SK-N-SH (cell line): ENCODE data around the gene FECH. TPM values are rescaled to one million over a fixed set of nuclear protein-coding genes. Genes with fewer than 3 reads are reported as not detected.

Experiments
- CTCF ChIA-PET: fragments of 300-600, 350-600 bp; formaldehyde crosslinking; extraction: SDS; loops from one replicate; lab custom pipeline; 2021; lab: Yijun Ruan, JAX
- POLR2A ChIA-PET: fragments of 350-600 bp; sonication (Branson Sonifier 250); formaldehyde crosslinking; extraction: SDS; loops from one replicate; lab custom pipeline; 2020; ENCODE audit warnings: antibody characterized with exemption, inconsistent platforms; lab: Yijun Ruan, JAX
- DNase-seq: peaks from one replicate; pipeline ENCODE4 v3.0.0; 2012
- H2AFZ ChIP-seq: fragments of 200-600 bp; sonication (generic); 2 replicates; pipeline ENCODE4 v1.8.1; 2016; ENCODE audit warnings: antibody characterized with exemption, mild to moderate bottlenecking, low read depth
- H3F3A ChIP-seq: fragments of 200-600 bp; sonication (generic); replicated peaks from 2 replicates; pipeline ENCODE3; 2016; ENCODE audit warnings: antibody characterized with exemption, mild to moderate bottlenecking; ENCODE audit not compliant: insufficient read depth
- H3K27ac ChIP-seq, 2 experiments: fragments of 200-500 bp in 1 of 2; fragments of 200-600 bp in 1 of 2; sonication (Bioruptor generic) in 1 of 2; sonication (generic), shearing (Covaris generic) in 1 of 2; 2 replicates each; pipeline versions ENCODE4 v1.5.1 to v1.6.1; 2014 to 2016; ENCODE audit warnings: low read depth in 2 of 2, inconsistent platforms in 1 of 2, low read length in 1 of 2, mild to moderate bottlenecking in 1 of 2, mixed read lengths in 1 of 2
- H3K27me3 ChIP-seq: fragments of 200-600 bp; sonication (generic), shearing (Covaris generic); 2 replicates; pipeline ENCODE4 v1.6.1; 2016; ENCODE audit warnings: mixed run types; ENCODE audit not compliant: insufficient read depth
- H3K36me3 ChIP-seq, 2 experiments: fragments of 200-500 bp in 1 of 2; fragments of 200-600 bp in 1 of 2; sonication (Bioruptor generic) in 1 of 2; sonication (generic) in 1 of 2; replicated peaks in 1 of 2; 2 replicates each; pipeline versions ENCODE3 to v1.5.1; 2014 to 2016; ENCODE audit warnings: low read length in 1 of 2, mild to moderate bottlenecking in 1 of 2; ENCODE audit not compliant: insufficient read depth in 2 of 2, control insufficient read depth in 1 of 2
- H3K4me1 ChIP-seq, 2 experiments: fragments of 200-500 bp in 1 of 2; fragments of 200-600 bp in 1 of 2; sonication (Bioruptor generic) in 1 of 2; sonication (generic), shearing (Covaris generic) in 1 of 2; 2 replicates each; pipeline versions ENCODE4 v1.5.1 to v1.6.1; 2014 to 2016; ENCODE audit warnings: low read depth in 1 of 2, low read length in 1 of 2, mixed run types in 1 of 2; ENCODE audit not compliant: insufficient read depth in 2 of 2, control insufficient read depth in 1 of 2
- H3K4me2 ChIP-seq: fragments of 200-600 bp; sonication (generic), shearing (Covaris generic); 2 replicates; pipeline ENCODE4 v1.6.1; 2017; ENCODE audit warnings: mixed run types
- H3K4me3 ChIP-seq, 2 experiments: fragments of 200-500 bp in 1 of 2; fragments of 200-600 bp in 1 of 2; sonication (Bioruptor generic) in 1 of 2; sonication (generic), shearing (Covaris generic) in 1 of 2; 2 replicates each; pipeline versions ENCODE4 v1.5.1 to v1.8.1; 2014 to 2016; ENCODE audit warnings: low read depth in 2 of 2, inconsistent platforms in 1 of 2, low read length in 1 of 2, mild to moderate bottlenecking in 1 of 2, mixed read lengths in 1 of 2, moderate library complexity in 1 of 2
- H3K79me2 ChIP-seq: fragments of 200-600 bp; sonication (generic); 2 replicates; pipeline ENCODE4 v1.8.1; 2017; ENCODE audit warnings: mild to moderate bottlenecking; ENCODE audit not compliant: insufficient read depth
- H3K9ac ChIP-seq: fragments of 200-600 bp; sonication (generic); 2 replicates; pipeline ENCODE4 v1.6.1; 2017; ENCODE audit warnings: mixed run types
- H3K9me2 ChIP-seq: fragments of 200-600 bp; sonication (generic); 2 replicates; pipeline ENCODE4 v1.6.1; 2017; ENCODE audit warnings: mixed run types
- H3K9me3 ChIP-seq: fragments of 200-600 bp; sonication (generic); 2 replicates; pipeline ENCODE4 v1.6.1; 2017; ENCODE audit warnings: mixed run types, mild to moderate bottlenecking, moderate library complexity
- H4K20me1 ChIP-seq: fragments of 200-600 bp; sonication (generic); 2 replicates; pipeline ENCODE4 v1.6.1; 2017; ENCODE audit warnings: mild to moderate bottlenecking, mixed run types; ENCODE audit not compliant: insufficient read depth
- EZH2phosphoT487 ChIP-seq: fragments of 200-600 bp; sonication (generic); IDR thresholded peaks from 2 replicates; pipeline ENCODE4 v1.6.1; 2017; ENCODE audit warnings: low read depth, mixed run types, mild to moderate bottlenecking, antibody characterized with exemption, moderate library complexity, borderline replicate concordance
- FOXJ3 ChIP-seq: sonication (generic); formaldehyde crosslinking; IDR thresholded peaks from 2 replicates; pipeline ENCODE4 v1.5.1; 2020; ENCODE audit warnings: mild to moderate bottlenecking, missing genetic modification reagents
- FOXM1 ChIP-seq: IDR thresholded peaks from 2 replicates; pipeline ENCODE4 v1.4.0; 2012; ENCODE audit warnings: low read depth, mild to moderate bottlenecking
- JUND ChIP-seq: IDR thresholded peaks from 2 replicates; pipeline ENCODE4 v1.4.0; 2012
- MEF2A ChIP-seq: IDR thresholded peaks from 2 replicates; pipeline ENCODE4 v1.4.0; 2012; ENCODE audit warnings: low read depth, borderline replicate concordance
- MXI1 ChIP-seq: IDR thresholded peaks from 2 replicates; pipeline ENCODE4 v1.6.1; 2012; ENCODE audit warnings: mild to moderate bottlenecking, low read depth, low read length, improper control_type of control experiment
- NFIC ChIP-seq: IDR thresholded peaks from 2 replicates; pipeline ENCODE4 v1.4.0; 2012; ENCODE audit warnings: borderline replicate concordance
- NRF1 ChIP-seq: IDR thresholded peaks from 2 replicates; pipeline ENCODE4 v1.6.1; 2012; ENCODE audit warnings: low read depth, mild to moderate bottlenecking, low read length
- RFX5 ChIP-seq: IDR thresholded peaks from 2 replicates; pipeline ENCODE4 v1.6.1; 2012; ENCODE audit warnings: mild to moderate bottlenecking, improper control_type of control experiment, low read length
- SIN3A ChIP-seq: IDR thresholded peaks from 2 replicates; pipeline ENCODE4 v1.6.1; 2012; ENCODE audit warnings: low read depth, mild to moderate bottlenecking, low read length, moderate library complexity, borderline replicate concordance
- TAF1 ChIP-seq: IDR thresholded peaks from 2 replicates; pipeline ENCODE4 v1.6.1; 2012; ENCODE audit warnings: low read depth, mild to moderate bottlenecking, low read length, moderate library complexity, borderline replicate concordance
- TCF12 ChIP-seq: IDR thresholded peaks from 2 replicates; pipeline ENCODE4 v1.4.0; 2012
- TEAD4 ChIP-seq: IDR thresholded peaks from 2 replicates; pipeline ENCODE4 v1.4.0; 2012; ENCODE audit warnings: mild to moderate bottlenecking, borderline replicate concordance; ENCODE audit not compliant: insufficient read depth
- WGBS: methylation state at CpG from one replicate; pipeline ENCODE4 v1.1.6; 2017; ENCODE audit warnings: low lambda C conversion rate; 5-methylcytosine and 5-hydroxymethylcytosine counted together
- polyA plus RNA-seq, 3 experiments: library from polyadenylated mRNA; depleted of rRNA; stranded (reverse); fragments of >200 nt; gene quantifications; 2 replicates each; pipeline ENCODE4 v1.2.3, GENCODE V29; 2012
- TF ChIP-seq, protein P1 (sequence below): IDR thresholded peaks from 2 replicates; pipeline ENCODE4 v1.4.0; 2012; ENCODE audit warnings: low read depth, borderline replicate concordance
- TF ChIP-seq, protein P2 (sequence below): IDR thresholded peaks from 2 replicates; pipeline ENCODE4 v1.4.0; 2012; ENCODE audit warnings: low read depth, borderline replicate concordance
- TF ChIP-seq, protein P3 (sequence below): fragments of 200-600 bp; sonication (generic); IDR thresholded peaks from 2 replicates; pipeline ENCODE4 v1.6.1; 2017; ENCODE audit warnings: antibody characterized with exemption, mild to moderate bottlenecking, moderate library complexity
- TF ChIP-seq, protein P4 (sequence below): fragments of 150-350 bp; IDR thresholded peaks from 2 replicates; pipeline ENCODE4 v1.6.1; 2017; ENCODE audit warnings: antibody characterized with exemption, low read length, low read depth, borderline replicate concordance

FECH gene
- polyA plus RNA-seq, 1 of the 3 experiments (the other 2 are of a cell fraction): 44.4 TPM

DNA sequence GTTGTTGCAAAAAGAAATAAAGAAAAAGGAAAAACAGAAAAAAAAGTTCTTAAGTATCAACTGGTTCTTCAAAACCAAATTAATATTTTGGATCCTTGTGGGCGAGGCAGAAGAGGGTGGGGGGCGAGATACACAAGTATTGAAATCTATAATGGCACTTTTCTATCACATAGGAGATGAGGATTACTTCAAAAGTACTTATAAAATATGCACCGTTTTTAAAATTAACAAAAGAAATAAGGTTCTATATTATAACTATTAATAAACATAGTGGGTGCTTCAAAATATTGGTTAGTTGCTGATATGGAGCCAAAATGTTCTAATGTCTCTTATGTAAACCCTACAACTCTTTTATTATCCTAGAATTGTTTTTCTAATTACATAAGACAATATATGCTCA, 2.1 kb downstream of the FECH start (continued):
- TF ChIP-seq EZH2phosphoT487: no peak
- no peak for TF ChIP-seq TAF1
- no peak for TF ChIP-seq MXI1
- TF ChIP-seq JUND: no peak

DNA sequence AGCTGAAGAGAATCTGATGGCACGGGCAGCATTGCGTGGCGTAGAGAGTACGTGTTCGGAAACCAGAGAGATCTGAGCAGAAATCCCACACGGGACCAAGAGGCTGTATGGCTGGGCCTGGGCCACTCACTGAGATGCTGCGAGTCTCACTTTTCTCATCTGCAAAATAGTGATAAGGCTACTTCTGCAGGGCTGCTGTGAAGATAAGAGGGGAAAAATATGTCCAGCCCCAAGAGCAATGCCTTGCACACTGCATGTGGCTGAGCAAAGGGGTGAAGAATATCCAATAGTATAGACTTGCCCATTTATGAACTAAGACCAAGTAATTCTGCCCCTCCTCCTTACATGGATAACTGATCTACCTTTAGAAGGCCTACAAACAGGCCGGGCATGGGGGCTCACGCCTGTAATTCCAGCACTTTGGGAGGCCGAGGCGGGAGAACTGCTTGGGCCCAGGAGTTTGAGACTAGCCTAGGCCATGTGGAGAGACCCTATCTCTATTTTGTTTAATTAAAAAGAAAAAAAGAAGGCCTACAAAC, 3.1 kb downstream of the FECH start:
- Histone ChIP-seq H4K20me1 (no peaks in the 10 kb centered on the region), H3K27ac (no peak overlapping the region), H3K9me2 (no peaks in the 10 kb centered on the region), H3K9ac (no peak overlapping the region), H3K4me2 (no peak overlapping the region), H3F3A (peaks cover 8% of the 10 kb centered on the region), H3K4me3 (no peak overlapping the region), H3K9me3 (no peaks in the 10 kb centered on the region), H3K27me3 (no peaks in the 10 kb centered on the region), H3K4me1 (peaks cover 4 to 16% of the 10 kb centered on the region in 2 experiments; a peak in 2 of 4 replicates), H3K36me3 (peaks cover 15 to 28% of the 10 kb centered on the region in 2 experiments), H3K79me2 (peaks cover 13% of the 10 kb centered on the region; the same call in 1 of the 2 replicates), H2AFZ (no peak overlapping the region)
- ChIA-PET CTCF (no interaction called here), POLR2A (no interaction called here)
- no peak for DNase-seq
- WGBS: 90% methylated on average over 11 of the region's 11 CpGs
- TF ChIP-seq MEF2A: no peak
- no peak for TF ChIP-seq NFIC
- TF ChIP-seq NRF1: no peak
- no peak for TF ChIP-seq RFX5
- TF ChIP-seq FOXM1: no peak
- TF ChIP-seq, protein P1, sequence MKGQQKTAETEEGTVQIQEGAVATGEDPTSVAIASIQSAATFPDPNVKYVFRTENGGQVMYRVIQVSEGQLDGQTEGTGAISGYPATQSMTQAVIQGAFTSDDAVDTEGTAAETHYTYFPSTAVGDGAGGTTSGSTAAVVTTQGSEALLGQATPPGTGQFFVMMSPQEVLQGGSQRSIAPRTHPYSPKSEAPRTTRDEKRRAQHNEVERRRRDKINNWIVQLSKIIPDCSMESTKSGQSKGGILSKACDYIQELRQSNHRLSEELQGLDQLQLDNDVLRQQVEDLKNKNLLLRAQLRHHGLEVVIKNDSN: no peak
- no peak for TF ChIP-seq FOXJ3 (CRISPR knock-in tag)
- TF ChIP-seq EZH2phosphoT487: no peak
- TF ChIP-seq, protein P2, sequence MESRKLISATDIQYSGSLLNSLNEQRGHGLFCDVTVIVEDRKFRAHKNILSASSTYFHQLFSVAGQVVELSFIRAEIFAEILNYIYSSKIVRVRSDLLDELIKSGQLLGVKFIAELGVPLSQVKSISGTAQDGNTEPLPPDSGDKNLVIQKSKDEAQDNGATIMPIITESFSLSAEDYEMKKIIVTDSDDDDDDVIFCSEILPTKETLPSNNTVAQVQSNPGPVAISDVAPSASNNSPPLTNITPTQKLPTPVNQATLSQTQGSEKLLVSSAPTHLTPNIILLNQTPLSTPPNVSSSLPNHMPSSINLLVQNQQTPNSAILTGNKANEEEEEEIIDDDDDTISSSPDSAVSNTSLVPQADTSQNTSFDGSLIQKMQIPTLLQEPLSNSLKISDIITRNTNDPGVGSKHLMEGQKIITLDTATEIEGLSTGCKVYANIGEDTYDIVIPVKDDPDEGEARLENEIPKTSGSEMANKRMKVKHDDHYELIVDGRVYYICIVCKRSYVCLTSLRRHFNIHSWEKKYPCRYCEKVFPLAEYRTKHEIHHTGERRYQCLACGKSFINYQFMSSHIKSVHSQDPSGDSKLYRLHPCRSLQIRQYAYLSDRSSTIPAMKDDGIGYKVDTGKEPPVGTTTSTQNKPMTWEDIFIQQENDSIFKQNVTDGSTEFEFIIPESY: no peak

DNA sequence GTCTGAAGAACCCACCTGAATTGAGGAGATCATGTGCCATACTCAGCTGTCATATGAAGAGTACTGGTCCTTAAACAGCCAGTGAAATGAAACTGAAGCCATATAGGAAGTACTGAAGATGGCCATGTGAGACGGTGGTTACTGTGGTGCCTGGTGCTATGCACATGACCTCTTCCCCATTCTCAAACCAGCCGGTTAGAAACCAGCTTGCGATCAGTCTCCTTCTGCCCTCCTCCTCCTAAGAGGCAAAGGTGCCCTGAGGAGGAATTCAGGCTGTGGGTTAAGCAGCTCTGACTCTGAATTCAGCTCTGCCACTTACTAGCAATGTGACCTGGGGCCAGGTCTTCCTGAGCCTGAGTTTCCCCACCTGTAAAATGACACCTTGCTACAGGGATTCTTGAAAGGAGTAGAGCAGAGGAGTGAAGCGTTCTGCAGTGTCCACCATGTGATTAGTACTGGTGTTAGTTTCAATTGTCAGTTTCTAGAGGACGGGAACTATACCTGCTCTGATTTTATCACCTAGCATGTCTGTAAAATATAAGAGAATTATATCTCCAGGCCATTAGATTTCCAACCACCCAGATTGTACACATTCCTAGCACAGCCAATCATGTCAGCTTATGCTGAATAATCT, 5.1 kb downstream of the FECH start:
- Histone ChIP-seq H3K27ac (no peak overlapping the region), H3K36me3 (peaks cover 27 to 41% of the 10 kb centered on the region in 2 experiments), H3K4me2 (no peak overlapping the region), H4K20me1 (no peaks in the 10 kb centered on the region), H3F3A (no peaks in the 10 kb centered on the region), H3K4me1 (peaks cover 4 to 16% of the 10 kb centered on the region in 2 experiments; a peak in 2 of 4 replicates), H3K9me2 (no peaks in the 10 kb centered on the region), H3K9me3 (no peaks in the 10 kb centered on the region), H3K9ac (no peak overlapping the region), H3K79me2 (peaks cover 13% of the 10 kb centered on the region; the same call in 1 of the 2 replicates), H3K4me3 (no peak overlapping the region), H3K27me3 (no peaks in the 10 kb centered on the region), H2AFZ (no peak overlapping the region)
- ChIA-PET CTCF (interaction anchor here (0.8 to 1.4 kb wide), 3 partner anchors 13 to 39 kb away, joined by 3 read pairs; no protein-coding TSS in a partner anchor), POLR2A (no interaction called here)
- DNase-seq: no peak
- TF ChIP-seq MEF2A (no peak), TAF1 (no peak), FOXM1 (no peak), RFX5 (no peak), FOXJ3 (CRISPR knock-in tag) (no peak), MXI1 (no peak), EZH2phosphoT487 (no peak), TEAD4 (no peak), TCF12 (no peak), SIN3A (no peak), NRF1 (no peak)
- TF ChIP-seq, protein P3, sequence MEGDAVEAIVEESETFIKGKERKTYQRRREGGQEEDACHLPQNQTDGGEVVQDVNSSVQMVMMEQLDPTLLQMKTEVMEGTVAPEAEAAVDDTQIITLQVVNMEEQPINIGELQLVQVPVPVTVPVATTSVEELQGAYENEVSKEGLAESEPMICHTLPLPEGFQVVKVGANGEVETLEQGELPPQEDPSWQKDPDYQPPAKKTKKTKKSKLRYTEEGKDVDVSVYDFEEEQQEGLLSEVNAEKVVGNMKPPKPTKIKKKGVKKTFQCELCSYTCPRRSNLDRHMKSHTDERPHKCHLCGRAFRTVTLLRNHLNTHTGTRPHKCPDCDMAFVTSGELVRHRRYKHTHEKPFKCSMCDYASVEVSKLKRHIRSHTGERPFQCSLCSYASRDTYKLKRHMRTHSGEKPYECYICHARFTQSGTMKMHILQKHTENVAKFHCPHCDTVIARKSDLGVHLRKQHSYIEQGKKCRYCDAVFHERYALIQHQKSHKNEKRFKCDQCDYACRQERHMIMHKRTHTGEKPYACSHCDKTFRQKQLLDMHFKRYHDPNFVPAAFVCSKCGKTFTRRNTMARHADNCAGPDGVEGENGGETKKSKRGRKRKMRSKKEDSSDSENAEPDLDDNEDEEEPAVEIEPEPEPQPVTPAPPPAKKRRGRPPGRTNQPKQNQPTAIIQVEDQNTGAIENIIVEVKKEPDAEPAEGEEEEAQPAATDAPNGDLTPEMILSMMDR: no peak
- TF ChIP-seq, protein P4, sequence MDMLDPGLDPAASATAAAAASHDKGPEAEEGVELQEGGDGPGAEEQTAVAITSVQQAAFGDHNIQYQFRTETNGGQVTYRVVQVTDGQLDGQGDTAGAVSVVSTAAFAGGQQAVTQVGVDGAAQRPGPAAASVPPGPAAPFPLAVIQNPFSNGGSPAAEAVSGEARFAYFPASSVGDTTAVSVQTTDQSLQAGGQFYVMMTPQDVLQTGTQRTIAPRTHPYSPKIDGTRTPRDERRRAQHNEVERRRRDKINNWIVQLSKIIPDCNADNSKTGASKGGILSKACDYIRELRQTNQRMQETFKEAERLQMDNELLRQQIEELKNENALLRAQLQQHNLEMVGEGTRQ: no peak
- TF ChIP-seq, protein P1: no peak
- 95% methylated on average over 5 of the region's 5 CpGs for WGBS
